GM19324 (cell line): Measurements from ENCODE around the gene FZD10.

ENCODE experiments used
- ATAC-seq: cut with Tn5 transposase; IDR thresholded peaks from one replicate; pipeline ENCODE4 v1.9.1; 2021; ENCODE audit warnings: mild to moderate bottlenecking, moderate library complexity; ENCODE audit not compliant: unreplicated experiment, low FRiP score

FZD10 gene

GRCh38 chr12:130162267-130162666 lies at the start of gene FZD10:
FZD10 (plus strand) TSS chr12:130162464; CDS start chr12:130162943, 479 bp downstream.
- no peak for ATAC-seq

GRCh38 chr12:130114952-130115351 lies 47.3 kb upstream of the FZD10 start:
- no peak for ATAC-seq

- ATAC-seq, result no peak
Measured at GRCh38 chr12:130115646-130116045, 46.6 kb upstream of the FZD10 start.

GRCh38 chr12:130116791-130117190 lies 45.5 kb upstream of the FZD10 start:
- no peak for ATAC-seq

GRCh38 chr12:130117233-130117632 lies 45.0 kb upstream of the FZD10 start:
- no peak for ATAC-seq

GRCh38 chr12:130117701-130118100 lies 44.6 kb upstream of the FZD10 start:
- ATAC-seq, result no peak

- ATAC-seq, result no peak
Measured at GRCh38 chr12:130118181-130118580, 44.1 kb upstream of the FZD10 start.

GRCh38 chr12:130119241-130119861 lies 42.9 kb upstream of the FZD10 start:
- no peak for ATAC-seq

GRCh38 chr12:130120012-130120805 lies 42.1 kb upstream of the FZD10 start:
- no peak for ATAC-seq

GRCh38 chr12:130121226-130122000 lies 40.9 kb upstream of the FZD10 start:
- ATAC-seq, result no peak

GRCh38 chr12:130122356-130122755 lies 39.9 kb upstream of the FZD10 start:
- ATAC-seq, result no peak

GRCh38 chr12:130124106-130124505 lies 38.2 kb upstream of the FZD10 start:
- no peak for ATAC-seq

GRCh38 chr12:130124605-130125244 lies 37.5 kb upstream of the FZD10 start:
- no peak for ATAC-seq

GRCh38 chr12:130126023-130126432 lies 36.2 kb upstream of the FZD10 start:
- ATAC-seq, result no peak

- no peak for ATAC-seq
Measured at GRCh38 chr12:130127532-130127911, 34.7 kb upstream of the FZD10 start.

- no peak for ATAC-seq
Measured at GRCh38 chr12:130127912-130128789, 34.1 kb upstream of the FZD10 start.

GRCh38 chr12:130128790-130129735 lies 33.2 kb upstream of the FZD10 start:
- no peak for ATAC-seq

- no peak for ATAC-seq
Measured at GRCh38 chr12:130130346-130130745, 31.9 kb upstream of the FZD10 start.

GRCh38 chr12:130131025-130131424 lies 31.2 kb upstream of the FZD10 start:
- no peak for ATAC-seq
